HG03095 (cell line): ENCODE data around the gene SORCS2.
"Not testable (repeated sequence)": the region's sequence is repeated elsewhere in the genome, so short reads cannot be mapped to it uniquely, and the experiment has no call there.

ENCODE experiments used
- ATAC-seq: cut with Tn5 transposase; IDR thresholded peaks from one replicate; pipeline ENCODE4 v1.9.1; 2021; ENCODE audit warnings: moderate library complexity; ENCODE audit not compliant: unreplicated experiment

The SORCS2 gene

GRCh38 chr4:7433376-7434140 lies 241.2 kb downstream of the SORCS2 start:
- ATAC-seq = no peak

DNA sequence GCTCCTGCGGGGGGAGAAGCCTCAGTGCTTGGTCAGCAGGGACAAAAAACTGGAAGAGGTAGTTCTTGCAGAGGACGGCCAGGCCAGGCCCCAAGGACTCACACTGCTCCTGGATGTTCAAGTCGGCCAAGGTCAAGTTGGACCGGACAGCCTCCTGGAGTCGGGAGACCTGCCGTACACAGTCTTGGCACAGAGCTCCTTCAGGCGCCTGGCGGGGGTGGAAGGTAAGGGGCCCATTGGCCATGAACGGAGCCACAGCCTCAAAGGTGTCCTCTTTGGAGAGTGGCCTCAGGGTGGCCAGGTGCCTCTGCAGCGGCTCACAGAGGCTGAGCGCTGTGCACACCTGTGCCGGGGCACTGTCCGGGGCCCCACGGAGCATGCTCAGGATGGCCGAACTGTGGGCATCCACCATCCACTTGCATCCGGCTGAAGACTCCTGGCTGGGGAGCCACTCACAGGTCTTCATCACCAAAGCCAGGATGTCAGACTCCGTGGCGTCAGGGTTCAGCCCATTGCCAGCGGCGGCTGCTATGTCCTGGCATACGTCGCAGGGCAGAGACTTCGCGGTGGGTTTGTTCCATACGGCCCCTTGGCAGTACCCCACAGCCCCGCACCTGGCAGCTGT lies 241.9 kb downstream of the SORCS2 start:
- ATAC-seq = no peak

GRCh38 chr4:7434766-7435150 lies 242.4 kb downstream of the SORCS2 start, which contains the start of gene PSAPL1:
Gene PSAPL1 (minus strand): TSS chr4:7434930. CDS start chr4:7434879, 51 bp downstream.
- no peak for ATAC-seq

- ATAC-seq = no peak
Observed at GRCh38 chr4:7435471-7436061, 243.2 kb downstream of the SORCS2 start.

DNA sequence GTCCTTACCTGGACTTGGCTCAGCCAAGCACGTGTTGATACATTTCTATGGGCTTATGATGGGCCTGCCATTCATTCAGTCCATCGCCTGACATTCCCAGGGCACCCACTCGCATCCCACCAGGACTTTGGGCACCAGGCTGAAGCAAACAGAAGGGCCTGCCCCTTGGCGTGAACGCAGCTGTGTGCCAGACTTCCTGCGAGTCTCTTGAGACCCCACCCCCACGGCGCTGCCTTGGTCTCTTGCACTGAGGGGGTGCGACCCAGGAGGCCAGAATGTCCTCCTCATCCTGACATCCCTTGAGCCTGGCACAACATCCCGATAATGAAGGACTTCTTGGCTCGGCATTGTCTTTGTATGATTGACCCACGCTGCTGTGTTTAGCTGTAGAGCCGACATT lies 243.9 kb downstream of the SORCS2 start:
- no peak for ATAC-seq

- ATAC-seq = no peak
Observed at GRCh38 chr4:7439699-7440098, 247.4 kb downstream of the SORCS2 start.

DNA sequence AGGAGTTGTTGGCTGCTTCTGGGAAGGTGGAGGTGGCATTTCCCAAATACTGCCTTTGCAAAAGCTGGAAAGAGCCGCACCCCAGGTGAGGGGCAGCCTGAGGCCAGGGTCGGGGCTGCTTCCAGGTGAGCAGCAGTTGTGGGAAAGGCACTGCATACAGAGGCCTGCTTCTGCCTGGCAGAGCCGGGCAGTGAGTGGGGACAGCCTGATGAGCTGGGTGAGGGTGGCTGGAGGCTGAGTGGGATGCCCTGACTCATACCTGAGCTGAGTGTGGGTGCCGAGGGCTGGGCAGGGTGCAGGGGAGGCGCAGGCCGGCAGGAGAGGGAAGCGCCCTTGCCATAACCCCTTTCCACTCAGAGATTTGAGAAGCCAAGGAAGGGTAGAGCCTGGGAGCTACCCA lies 248.9 kb downstream of the SORCS2 start:
- no peak for ATAC-seq

- ATAC-seq = no peak
Observed at GRCh38 chr4:7442574-7443162, 250.3 kb downstream of the SORCS2 start.

GRCh38 chr4:7444314-7444713 lies 252.0 kb downstream of the SORCS2 start:
- ATAC-seq = no peak

- ATAC-seq = no peak
Observed at GRCh38 chr4:7444731-7445130, 252.4 kb downstream of the SORCS2 start.

DNA sequence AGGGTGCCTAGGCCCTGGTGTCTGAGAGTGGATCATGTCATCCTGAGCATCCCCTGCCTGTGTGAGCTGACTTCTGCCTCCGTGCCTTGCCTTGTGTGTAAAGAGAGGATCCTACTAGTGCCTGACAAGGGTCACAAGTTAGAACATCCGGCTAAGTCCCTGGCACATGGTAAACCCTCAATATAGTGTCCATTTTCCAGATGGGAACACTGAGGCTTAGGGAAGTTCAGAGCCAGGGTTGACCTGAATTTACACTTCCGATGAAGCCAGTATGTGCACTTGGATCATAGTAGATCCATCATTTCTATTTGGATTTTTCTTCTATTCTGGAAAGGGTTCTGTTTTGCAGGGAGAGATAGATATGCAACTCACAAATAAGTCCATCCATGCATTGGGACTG lies 254.9 kb downstream of the SORCS2 start:
- ATAC-seq = no peak

DNA sequence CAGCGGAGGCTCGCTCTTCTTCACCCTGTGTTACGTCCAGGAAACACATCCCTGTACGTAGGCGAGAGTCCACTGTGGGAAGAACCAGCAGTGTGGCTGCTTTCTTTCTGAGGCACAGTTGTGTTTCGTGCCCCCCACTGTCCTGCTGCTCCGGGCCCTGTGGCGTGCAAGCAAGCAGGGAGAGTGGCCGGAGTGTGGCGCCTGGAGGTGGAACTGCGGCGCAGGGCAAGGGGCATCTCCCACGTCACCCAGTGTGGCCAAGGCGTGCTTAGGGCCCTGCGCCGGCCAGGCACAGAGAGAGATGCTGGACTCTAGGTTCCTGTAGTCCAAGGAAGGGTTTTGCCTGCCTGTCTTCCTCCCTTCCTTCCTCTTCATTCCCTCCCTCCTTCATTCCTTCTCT lies 255.7 kb downstream of the SORCS2 start:
- ATAC-seq = no peak

- no peak for ATAC-seq
Observed at GRCh38 chr4:7450775-7451433, 258.6 kb downstream of the SORCS2 start.

GRCh38 chr4:7451434-7451789 lies 259.1 kb downstream of the SORCS2 start:
- ATAC-seq = no peak

DNA sequence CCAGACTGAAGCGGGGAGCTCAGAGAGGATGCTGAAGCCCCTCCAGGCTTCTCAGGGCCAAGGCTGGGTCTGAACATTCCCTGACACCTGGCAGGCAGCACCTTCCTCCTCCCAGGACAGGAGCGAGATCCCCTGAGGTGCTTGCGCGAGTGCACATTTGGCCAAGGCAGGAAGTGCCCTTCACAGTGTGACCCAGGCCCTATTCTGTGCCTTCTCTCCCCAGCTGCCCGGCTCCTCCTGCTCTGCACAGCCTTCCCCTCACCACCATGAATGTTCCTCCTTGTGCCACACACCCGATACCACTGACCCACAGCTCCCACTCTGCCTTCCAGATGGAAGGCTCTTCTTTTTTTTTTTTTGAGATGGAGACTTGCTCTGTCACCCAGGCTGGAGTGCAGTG lies 259.5 kb downstream of the SORCS2 start:
- ATAC-seq = no peak

- ATAC-seq = not testable (repeated sequence)
Observed at GRCh38 chr4:7452802-7453201, 260.5 kb downstream of the SORCS2 start.

GRCh38 chr4:7457201-7458065 lies 265.1 kb downstream of the SORCS2 start:
- ATAC-seq = no peak

GRCh38 chr4:7458066-7458425 lies 265.7 kb downstream of the SORCS2 start:
- ATAC-seq = no peak

DNA sequence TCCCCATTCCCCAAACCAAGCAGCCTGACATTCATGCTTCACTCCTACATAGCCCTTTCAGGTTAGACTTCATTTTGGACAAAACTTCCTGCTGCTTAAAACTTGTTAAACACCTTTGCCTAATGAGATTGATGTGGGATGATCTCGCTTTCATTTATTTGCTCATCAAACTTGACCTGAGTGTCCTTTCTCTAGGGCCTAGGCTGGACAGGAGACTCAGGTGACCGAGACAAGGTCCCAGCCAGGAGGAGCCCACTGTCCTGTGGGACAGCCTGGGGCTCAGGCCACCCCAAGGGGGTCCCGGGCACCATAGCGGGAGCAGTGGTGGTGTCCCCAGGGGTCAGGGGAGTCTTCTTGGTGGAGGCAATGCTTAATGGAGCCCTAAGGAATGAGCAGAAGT lies 266.1 kb downstream of the SORCS2 start:
- ATAC-seq = no peak

- ATAC-seq = no peak
Observed at GRCh38 chr4:7459471-7459870, 267.1 kb downstream of the SORCS2 start.

- ATAC-seq = no peak
Observed at GRCh38 chr4:7460566-7460965, 268.2 kb downstream of the SORCS2 start.
